ENCODE measurements around the gene MFRP. TPM values are rescaled to one million over a fixed set of nuclear protein-coding genes. Genes with fewer than 3 reads are reported as not detected.
A peak's percentile ranks its signal among the peaks of the same experiment; 100 is the strongest.

Gene MFRP
- total RNA-seq, 3 donors from 2014 or later (not counting 1 experiment from before 2014, with no cell fraction given), result not detected

- no peaks in the 10 kb centered on the region for H3K9me3 ChIP-seq (ENCODE audit: control insufficient read depth, insufficient read depth, low read length)
- Mint-ChIP-seq H3K9me3 (no peaks in the 10 kb centered on the region), H3K36me3 (no peaks in the 10 kb centered on the region), H3K27me3 (ENCODE audit: low read depth in 2 of 2) (peaks cover 27 to 30% of the 10 kb centered on the region in 2 donors), H3K4me1 (peaks cover 0 to 39% of the 10 kb centered on the region in 2 donors), H3K4me3 (peak overlapping the region; percentile 84), H3K27ac (peak overlapping the region in 1 of 2 donors; percentile 35)
- DNase-seq (no peak), ATAC-seq (no peak)
- H3K36me3 ChIP-seq (ENCODE audit: control insufficient read depth, insufficient read depth, low read length), result no peaks in the 10 kb centered on the region
- no peak overlapping the region for H3K4me3 ChIP-seq (ENCODE audit: low read length)
- H3K4me1 ChIP-seq (ENCODE audit: control insufficient read depth, insufficient read depth, low read length), result peaks cover 38% of the 10 kb centered on the region
- H3K27me3 ChIP-seq (ENCODE audit: control insufficient read depth, insufficient read depth, low read length), result peaks cover 24% of the 10 kb centered on the region
- intact Hi-C loops (cut with micrococcal nuclease), result loop anchor here (5.0 kb wide), 1 partner anchor 113 kb away; the partner anchor contains the start of gene CBL
- no peak overlapping the region for H3K27ac ChIP-seq (ENCODE audit: low read length)
- no peak for TF ChIP-seq CTCF (IDR thresholded peaks at IDR 0.05)
- 55% methylated on average over 17 of the region's 17 CpGs for WGBS (ENCODE audit: insufficient coverage)
These were observed 26.2 kb downstream of the MFRP start for GRCh38 chr11:119320240-119320775.

GRCh38 chr11:119319700-119320239 is 26.7 kb downstream of the MFRP start:
- H3K27me3 ChIP-seq (ENCODE audit: control insufficient read depth, insufficient read depth, low read length), result peaks cover 29% of the 10 kb centered on the region
- Mint-ChIP-seq H3K27ac (peak overlapping the region in 1 of 2 donors; percentile 35), H3K9me3 (no peaks in the 10 kb centered on the region), H3K4me3 (peak overlapping the region; percentile 84), H3K4me1 (peaks cover 0 to 43% of the 10 kb centered on the region in 2 donors), H3K27me3 (ENCODE audit: low read depth in 2 of 2) (peaks cover 27 to 31% of the 10 kb centered on the region in 2 donors), H3K36me3 (no peaks in the 10 kb centered on the region)
- WGBS (ENCODE audit: insufficient coverage), result 70% methylated on average over 11 of the region's 11 CpGs
- ATAC-seq (no peak), DNase-seq (no peak)
- no peak for TF ChIP-seq CTCF (IDR thresholded peaks at IDR 0.05)
- H3K4me3 ChIP-seq (ENCODE audit: low read length), result no peak overlapping the region
- no peaks in the 10 kb centered on the region for H3K36me3 ChIP-seq (ENCODE audit: control insufficient read depth, insufficient read depth, low read length)
- intact Hi-C loops (cut with micrococcal nuclease), result loop anchor here (5.0 kb wide), 1 partner anchor 112 kb away; the partner anchor contains the start of gene CBL
- H3K4me1 ChIP-seq (ENCODE audit: control insufficient read depth, insufficient read depth, low read length), result peaks cover 44% of the 10 kb centered on the region
- H3K9me3 ChIP-seq (ENCODE audit: control insufficient read depth, insufficient read depth, low read length), result no peaks in the 10 kb centered on the region
- peak overlapping the region; percentile 42 for H3K27ac ChIP-seq (ENCODE audit: low read length)

- Mint-ChIP-seq H3K9me3 (no peaks in the 10 kb centered on the region), H3K36me3 (no peaks in the 10 kb centered on the region), H3K27me3 (ENCODE audit: low read depth in 2 of 2) (peaks cover 27 to 31% of the 10 kb centered on the region in 2 donors), H3K4me3 (peak overlapping the region; percentile 84), H3K4me1 (peaks cover 0 to 43% of the 10 kb centered on the region in 2 donors), H3K27ac (peak overlapping the region in 1 of 2 donors; percentile 35)
- Histone ChIP-seq H3K4me1 (ENCODE audit: control insufficient read depth, insufficient read depth, low read length) (peaks cover 44% of the 10 kb centered on the region), H3K36me3 (ENCODE audit: control insufficient read depth, insufficient read depth, low read length) (no peaks in the 10 kb centered on the region), H3K27me3 (ENCODE audit: control insufficient read depth, insufficient read depth, low read length) (peaks cover 31% of the 10 kb centered on the region), H3K9me3 (ENCODE audit: control insufficient read depth, insufficient read depth, low read length) (no peaks in the 10 kb centered on the region), H3K4me3 (ENCODE audit: low read length) (no peak overlapping the region), H3K27ac (ENCODE audit: low read length) (peak overlapping the region; percentile 42)
- DNase-seq, result no peak
- WGBS (ENCODE audit: insufficient coverage), result 83% methylated on average over 8 of the region's 8 CpGs
- intact Hi-C loops (cut with micrococcal nuclease), result no loop called here
- no peak for TF ChIP-seq CTCF (IDR thresholded peaks at IDR 0.05)
- ATAC-seq, result no peak
These were observed 27.3 kb downstream of the MFRP start for GRCh38 chr11:119319136-119319699.

All from natural killer cell (primary cell).